Suprapubic skin (tissue), 3 donors: ENCODE data around the gene SMPD3.

ENCODE experiments used
- POLR2A ChIP-seq, 2 donors: fragments of 450-650 bp; IDR thresholded peaks; one replicate each; pipeline ENCODE4 v1.6.1; 2017; ENCODE audit warnings: antibody characterized with exemption in 2 of 2, mild to moderate bottlenecking in 2 of 2, moderate library complexity in 2 of 2
- TF ChIP-seq, protein P1 (sequence below), 2 donors: fragments of 200-600 bp in 1 of 2; fragments of 450-650 bp in 1 of 2; sonication (generic) in 1 of 2; IDR thresholded peaks; one replicate each; pipeline ENCODE4 v1.5.1; 2016 to 2019; ENCODE audit warnings: antibody characterized with exemption in 2 of 2, mild to moderate bottlenecking in 1 of 2, moderate library complexity in 1 of 2

- no peak for TF ChIP-seq POLR2A (IDR thresholded peaks at IDR 0.05)
- TF ChIP-seq, protein P1, sequence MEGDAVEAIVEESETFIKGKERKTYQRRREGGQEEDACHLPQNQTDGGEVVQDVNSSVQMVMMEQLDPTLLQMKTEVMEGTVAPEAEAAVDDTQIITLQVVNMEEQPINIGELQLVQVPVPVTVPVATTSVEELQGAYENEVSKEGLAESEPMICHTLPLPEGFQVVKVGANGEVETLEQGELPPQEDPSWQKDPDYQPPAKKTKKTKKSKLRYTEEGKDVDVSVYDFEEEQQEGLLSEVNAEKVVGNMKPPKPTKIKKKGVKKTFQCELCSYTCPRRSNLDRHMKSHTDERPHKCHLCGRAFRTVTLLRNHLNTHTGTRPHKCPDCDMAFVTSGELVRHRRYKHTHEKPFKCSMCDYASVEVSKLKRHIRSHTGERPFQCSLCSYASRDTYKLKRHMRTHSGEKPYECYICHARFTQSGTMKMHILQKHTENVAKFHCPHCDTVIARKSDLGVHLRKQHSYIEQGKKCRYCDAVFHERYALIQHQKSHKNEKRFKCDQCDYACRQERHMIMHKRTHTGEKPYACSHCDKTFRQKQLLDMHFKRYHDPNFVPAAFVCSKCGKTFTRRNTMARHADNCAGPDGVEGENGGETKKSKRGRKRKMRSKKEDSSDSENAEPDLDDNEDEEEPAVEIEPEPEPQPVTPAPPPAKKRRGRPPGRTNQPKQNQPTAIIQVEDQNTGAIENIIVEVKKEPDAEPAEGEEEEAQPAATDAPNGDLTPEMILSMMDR (IDR thresholded peaks at IDR 0.05): no peak
Measured at GRCh38 chr16:68382296-68382718, 66.0 kb downstream of the SMPD3 start.
